HCT116 (cell line): ENCODE measurements around the gene OXER1. TPM values are rescaled to one million over a fixed set of nuclear protein-coding genes. Genes with fewer than 3 reads are reported as not detected.

Source experiments
- ATAC-seq: fragments of 200-7000 bp; cut with Tn5 transposase; 2 replicates; pipeline ENCODE4 v1.9.1; 2020; ENCODE audit warnings: mild to moderate bottlenecking, moderate library complexity
- BruUV-seq: library from RNA; stranded (reverse); fragments of 400-500 nt; replicated peaks from 2 replicates; lab custom pipeline; 2021; lab: Mats Ljungman, UMichigan
- CTCF ChIA-PET: fragments of 300-600 bp; sonication (Branson Sonifier 250); formaldehyde crosslinking; loops from one replicate; lab custom pipeline; 2021; ENCODE audit warnings: antibody characterized with exemption; lab: Charles Lee
- POLR2A ChIA-PET: fragments of 300-600, 350-600 bp; sonication (Branson Sonifier 250); formaldehyde crosslinking; loops from one replicate; lab custom pipeline; 2021; ENCODE audit warnings: antibody characterized with exemption; lab: Charles Lee
- RAD21 ChIA-PET, 2 experiments: fragments of 300-600 bp; sonication (Branson Sonifier 250); formaldehyde crosslinking; loops; one replicate each; lab custom pipeline; 2023; ENCODE audit warnings: low total read pairs in 2 of 2; ENCODE audit not compliant: uncharacterized antibody in 2 of 2, unreplicated experiment in 2 of 2, low non-redundant PET in 1 of 2; lab: Charles Lee
- DNase-seq: peaks from one replicate; pipeline ENCODE4 v3.0.0-alpha.2; 2010; ENCODE audit warnings: low read depth, low spot score
- H2AFZ ChIP-seq: fragments of 200-600 bp; shearing (Covaris generic), sonication (generic); 2 replicates; pipeline ENCODE4 v1.6.1; 2017; ENCODE audit warnings: low read depth, mixed run types, mixed read lengths, antibody characterized with exemption, low read length; ENCODE audit not compliant: poor library complexity, severe bottlenecking
- H3K27ac ChIP-seq: 2 replicates; pipeline ENCODE4 v1.5.1; 2012; ENCODE audit warnings: low read depth, low read length
- H3K27me3 ChIP-seq: fragments of 200-600 bp; sonication (generic); 2 replicates; pipeline ENCODE4 v1.6.1; 2016; ENCODE audit warnings: mixed run types, low read length, mixed read lengths; ENCODE audit not compliant: insufficient read depth
- H3K36me3 ChIP-seq, 2 experiments: fragments of 200-500 bp in 1 of 2; fragments of 200-600 bp in 1 of 2; sonication (Bioruptor generic) in 1 of 2; sonication (generic) in 1 of 2; 2 replicates each; pipeline versions ENCODE4 v1.5.1 to v1.6.1; 2014 to 2016; ENCODE audit warnings: low read length in 2 of 2, inconsistent platforms in 1 of 2, mixed read lengths in 1 of 2, mixed run types in 1 of 2; ENCODE audit not compliant: insufficient read depth in 2 of 2, control insufficient read depth in 1 of 2
- H3K4me1 ChIP-seq, 2 experiments: fragments of 200-600 bp in 1 of 2; sonication (generic) in 1 of 2; 2 replicates each; pipeline versions ENCODE4 v1.5.1 to v1.6.1; 2012 to 2017; ENCODE audit warnings: low read length in 2 of 2, inconsistent platforms in 1 of 2, mild to moderate bottlenecking in 1 of 2, mixed read lengths in 1 of 2, mixed run types in 1 of 2, moderate library complexity in 1 of 2; ENCODE audit not compliant: insufficient read depth in 2 of 2, control insufficient read depth in 1 of 2
- H3K4me2 ChIP-seq: fragments of 200-600 bp; sonication (generic); 2 replicates; pipeline ENCODE4 v1.6.1; 2017; ENCODE audit warnings: mixed run types, low read length, mixed read lengths
- H3K4me3 ChIP-seq, 2 experiments: fragments of 200-600 bp in 1 of 2; sonication (generic) in 1 of 2; replicated peaks in 1 of 2; 2 replicates each; pipeline ENCODE4 v1.5.1; 2011 to 2016; ENCODE audit warnings: low read length in 2 of 2, control low read depth in 1 of 2, low read depth in 1 of 2, mild to moderate bottlenecking in 1 of 2, mixed read lengths in 1 of 2, mixed run types in 1 of 2
- H3K79me2 ChIP-seq: fragments of 200-600 bp; sonication (generic); 2 replicates; pipeline ENCODE4 v1.6.1; 2017; ENCODE audit warnings: mild to moderate bottlenecking, mixed run types, low read length, moderate library complexity, mixed read lengths; ENCODE audit not compliant: insufficient read depth
- H3K9ac ChIP-seq: fragments of 200-600 bp; sonication (generic); 2 replicates; pipeline ENCODE4 v1.6.1; 2016; ENCODE audit warnings: low read length, mixed read lengths
- H3K9me2 ChIP-seq: fragments of 200-600 bp; sonication (generic), shearing (Covaris generic); 2 replicates; pipeline ENCODE4 v1.6.1; 2017; ENCODE audit warnings: mixed run types, mild to moderate bottlenecking, moderate library complexity; ENCODE audit not compliant: insufficient read depth
- H3K9me3 ChIP-seq, 2 experiments: fragments of 200-500 bp in 1 of 2; fragments of 200-600 bp in 1 of 2; sonication (Bioruptor generic) in 1 of 2; sonication (generic) in 1 of 2; 2 replicates each; pipeline ENCODE4 v1.6.1; 2014 to 2017; ENCODE audit warnings: low read length in 2 of 2, mixed read lengths in 2 of 2, inconsistent platforms in 1 of 2, low read depth in 1 of 2, mild to moderate bottlenecking in 1 of 2, mixed run types in 1 of 2, moderate library complexity in 1 of 2; ENCODE audit not compliant: control insufficient read depth in 1 of 2, insufficient read depth in 1 of 2
- H4K20me1 ChIP-seq: fragments of 200-600 bp; sonication (generic), shearing (Covaris generic); 2 replicates; pipeline ENCODE4 v1.6.1; 2017; ENCODE audit warnings: mixed run types, mild to moderate bottlenecking, moderate library complexity; ENCODE audit not compliant: insufficient read depth
- CBX3 ChIP-seq: IDR thresholded peaks from 2 replicates; pipeline ENCODE4 v1.6.1; 2012; ENCODE audit warnings: low read depth
- CTCF ChIP-seq, 3 experiments: fragments of 200-600 bp in 1 of 3; sonication (generic) in 1 of 3; IDR thresholded peaks in 2 of 3; conservative IDR thresholded peaks in 1 of 3; 2 replicates each; pipeline ENCODE4 v1.5.1; 2012 to 2017; ENCODE audit warnings: low read depth in 2 of 3, low read length in 2 of 3, antibody characterized with exemption in 1 of 3, borderline replicate concordance in 1 of 3, control low read depth in 1 of 3, mild to moderate bottlenecking in 1 of 3, mixed read lengths in 1 of 3, mixed run types in 1 of 3, moderate library complexity in 1 of 3; ENCODE audit not compliant: insufficient read depth in 1 of 3
- EGR1 ChIP-seq: IDR thresholded peaks from 2 replicates; pipeline ENCODE4 v1.6.1; 2012; ENCODE audit warnings: low read depth
- ELF1 ChIP-seq: IDR thresholded peaks from 2 replicates; pipeline ENCODE4 v1.6.1; 2012; ENCODE audit warnings: low read depth, borderline replicate concordance
- EZH2phosphoT487 ChIP-seq: fragments of 200-600 bp; IDR thresholded peaks from 2 replicates; pipeline ENCODE4 v1.6.1; 2018; ENCODE audit warnings: antibody characterized with exemption, borderline replicate concordance
- MAX ChIP-seq: IDR thresholded peaks from 2 replicates; pipeline ENCODE4 v1.6.1; 2012
- POLR2A ChIP-seq: IDR thresholded peaks from 2 replicates; pipeline ENCODE4 v1.7.0; 2011; ENCODE audit warnings: borderline replicate concordance; ENCODE audit not compliant: insufficient read depth, insufficient read length; ENCODE audit errors: extremely low read depth
- POLR2AphosphoS5 ChIP-seq: IDR thresholded peaks from 2 replicates; pipeline ENCODE4 v1.6.1; 2011; ENCODE audit warnings: mild to moderate bottlenecking, low read depth, low read length, moderate library complexity
- RAD21 ChIP-seq: IDR thresholded peaks from 2 replicates; pipeline ENCODE4 v1.6.1; 2012; ENCODE audit warnings: low read depth, mild to moderate bottlenecking
- SIN3A ChIP-seq: IDR thresholded peaks from 2 replicates; pipeline ENCODE4 v1.6.1; 2012; ENCODE audit warnings: low read depth
- SP1 ChIP-seq: IDR thresholded peaks from 2 replicates; pipeline ENCODE4 v1.6.1; 2012; ENCODE audit warnings: low read depth
- SRF ChIP-seq: IDR thresholded peaks from 2 replicates; pipeline ENCODE4 v1.6.1; 2012; ENCODE audit warnings: low read depth
- YY1 ChIP-seq: IDR thresholded peaks from 2 replicates; pipeline ENCODE4 v1.6.1; 2011; ENCODE audit warnings: low read length, low read depth, moderate library complexity, mild to moderate bottlenecking; ENCODE audit not compliant: insufficient replicate concordance; ENCODE audit errors: extremely low read depth
- ZNF274 ChIP-seq: fragments of 200-500 bp; sonication (Bioruptor generic); IDR thresholded peaks from 2 replicates; pipeline ENCODE4 v1.6.1; 2014; ENCODE audit warnings: mild to moderate bottlenecking, low read depth, low read length, inconsistent platforms
- intact Hi-C: fragments of 100-400 bp; cut with micrococcal nuclease; formaldehyde crosslinking; loops from 2 replicates; pipeline ENCODE4 v1.10.0; 2022
- total RNA-seq: library from RNA; stranded (reverse); gene quantifications from one replicate; pipeline ENCODE4 v1.2.1, GENCODE V29; 2021; ENCODE audit not compliant: unreplicated experiment
- TF ChIP-seq, protein P1 (sequence below): IDR thresholded peaks from 2 replicates; pipeline ENCODE4 v1.6.1; 2012

The OXER1 gene
- total RNA-seq, 1 experiment from 2014 or later, result not detected

- Histone ChIP-seq H3K9me2 (no peaks in the 10 kb centered on the region), H3K4me1 (no peaks in the 10 kb centered on the region), H3K4me2 (no peak overlapping the region), H3K27me3 (no peaks in the 10 kb centered on the region), H3K9ac (no peak overlapping the region), H3K27ac (no peak overlapping the region), H3K36me3 (peaks cover 0 to 3% of the 10 kb centered on the region in 2 experiments; a peak in 1 of 4 replicates), H3K79me2 (no peaks in the 10 kb centered on the region), H3K4me3 (no peak overlapping the region), H4K20me1 (no peaks in the 10 kb centered on the region), H2AFZ (no peak overlapping the region), H3K9me3 (no peaks in the 10 kb centered on the region)
- DNase-seq, result no peak
- intact Hi-C loops, result no loop called here
- no TSS peak for BruUV-seq
- ChIA-PET RAD21 (no interaction called here), CTCF (no interaction called here), POLR2A (no interaction called here)
- TF ChIP-seq MAX, result no peak
- TF ChIP-seq EGR1, result no peak
- no peak for TF ChIP-seq SP1
- TF ChIP-seq CBX3, result no peak
- no peak for TF ChIP-seq EZH2phosphoT487
- no peak for TF ChIP-seq CTCF (IDR thresholded peaks at IDR 0.05 in 2 of 3, conservative IDR thresholded peaks at IDR 0.05 in 1 of 3; ENCODE audit: borderline replicate concordance in 1 of 3, insufficient read depth in 1 of 3, low read depth in 2 of 3, low read length in 2 of 3)
- no peak for TF ChIP-seq POLR2AphosphoS5
- no peak for TF ChIP-seq SIN3A
- no peak for TF ChIP-seq ZNF274
- TF ChIP-seq ELF1, result no peak
- TF ChIP-seq, protein P1, sequence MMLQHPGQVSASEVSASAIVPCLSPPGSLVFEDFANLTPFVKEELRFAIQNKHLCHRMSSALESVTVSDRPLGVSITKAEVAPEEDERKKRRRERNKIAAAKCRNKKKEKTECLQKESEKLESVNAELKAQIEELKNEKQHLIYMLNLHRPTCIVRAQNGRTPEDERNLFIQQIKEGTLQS, result no peak
- TF ChIP-seq RAD21, result no peak
- TF ChIP-seq SRF, result no peak
- no peak for TF ChIP-seq YY1
- TF ChIP-seq POLR2A, result no peak
- no peak for ATAC-seq
Measured at GRCh38 chr2:42712934-42713333, 51.0 kb downstream of the OXER1 start.

Other genes starting within 250 kb of the OXER1 start
- 46.3 TPM for gene MTA3, start 195.5 kb downstream of the OXER1 start, total RNA-seq
- not detected for gene HAAO, start 28.4 kb upstream of the OXER1 start, total RNA-seq